Pons (tissue), 1 donor: ENCODE data around the gene MEI4.
"Not testable (repeated sequence)": the region's sequence is repeated elsewhere in the genome, so short reads cannot be mapped to it uniquely, and the experiment has no call there.

Experiments used
- DNase-seq: peaks from one replicate; pipeline ENCODE4 v3.0.0-alpha.2; 2016; ENCODE audit warnings: low spot score

Gene MEI4, protein sequence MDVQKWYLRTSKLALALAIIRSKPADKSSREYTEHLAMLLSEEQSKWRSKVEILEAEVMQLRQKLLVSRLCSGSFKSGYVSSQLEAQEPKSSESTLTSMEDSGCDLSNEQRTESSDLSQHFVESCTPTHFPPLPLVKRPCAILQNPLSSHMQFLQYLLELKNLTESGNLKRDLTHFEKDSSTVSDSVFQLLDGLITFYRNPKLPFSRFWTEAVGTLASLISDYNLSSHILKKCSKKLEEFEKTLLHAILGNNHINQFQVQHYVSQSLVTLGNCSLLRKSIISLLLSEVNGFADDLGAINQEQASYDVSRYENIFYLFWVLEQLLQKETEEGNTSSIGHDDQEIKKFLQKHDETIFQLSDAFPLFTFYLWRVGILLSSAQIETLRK

GRCh38 chr6:77652739-77653138 is at the start of gene MEI4:
MEI4 (plus strand) TSS chr6:77653039; CDS start chr6:77690672, 37,633 bp downstream.
- no peak for DNase-seq

DNA sequence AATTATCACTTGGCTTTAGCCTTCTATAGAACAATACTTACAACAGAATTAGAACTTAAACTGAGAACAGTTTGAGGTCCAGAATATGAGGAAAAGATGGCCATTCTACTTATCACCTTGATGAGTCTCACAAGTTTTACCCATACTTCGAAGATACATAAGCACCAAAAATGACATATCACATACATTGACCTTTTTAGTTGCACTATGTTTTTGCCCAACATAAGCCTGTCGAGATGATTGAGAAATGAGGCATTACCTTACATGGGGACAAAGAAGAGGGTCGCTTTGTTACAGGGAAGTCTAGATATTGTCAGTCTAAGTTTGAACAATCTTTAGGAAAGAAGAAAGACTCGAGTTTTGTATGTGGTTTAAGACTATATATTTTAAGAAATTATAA is 48.4 kb upstream of the MEI4 start:
- no peak for DNase-seq

GRCh38 chr6:77607004-77607403 is 45.8 kb upstream of the MEI4 start:
- DNase-seq, result no peak

- no peak for DNase-seq
Observed at GRCh38 chr6:77609106-77609505, 43.7 kb upstream of the MEI4 start.

DNA sequence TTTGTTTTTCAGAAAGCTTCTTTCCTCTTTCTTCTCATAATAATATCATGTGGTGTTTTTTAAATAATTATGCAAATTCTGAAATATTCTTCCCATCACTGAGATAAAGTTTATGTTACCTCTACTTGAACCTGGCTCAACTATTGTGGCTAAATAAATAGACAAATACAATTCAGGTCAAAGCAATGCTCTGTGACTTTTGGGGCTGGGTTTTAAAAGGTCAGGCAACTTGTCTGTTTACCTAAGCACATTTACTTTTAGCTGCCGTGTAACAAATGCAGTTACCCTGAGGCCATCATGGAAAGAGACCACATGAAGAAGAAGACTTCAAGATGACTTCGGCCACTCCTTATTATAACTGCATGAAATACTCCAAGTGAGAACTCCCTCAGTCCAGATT is 33.7 kb upstream of the MEI4 start:
- DNase-seq, result no peak

- peak; percentile 3 for DNase-seq
Observed at GRCh38 chr6:77620278-77620882, 32.5 kb upstream of the MEI4 start.

- DNase-seq, result no peak
Observed at GRCh38 chr6:77624515-77624914, 28.3 kb upstream of the MEI4 start.

- no peak for DNase-seq
Observed at GRCh38 chr6:77626426-77626825, 26.4 kb upstream of the MEI4 start.

DNA sequence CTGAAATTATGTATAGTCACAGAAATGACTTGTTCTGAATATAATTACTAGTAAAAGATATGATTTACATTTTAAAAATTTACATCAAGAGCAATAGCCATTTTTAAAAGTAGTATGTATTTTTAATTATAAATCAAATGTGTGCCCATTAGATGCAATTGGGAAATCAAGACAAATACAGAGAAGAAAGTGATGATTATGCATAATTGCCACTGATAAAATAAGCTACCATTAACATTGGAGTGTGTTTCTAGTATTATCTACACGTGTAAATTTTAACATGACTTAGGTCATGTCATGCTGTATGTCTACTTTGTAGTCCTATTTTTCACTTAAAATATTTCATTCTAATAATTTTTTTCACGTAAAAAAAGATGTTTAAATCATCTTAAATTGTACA is 22.8 kb upstream of the MEI4 start:
- no peak for DNase-seq

DNA sequence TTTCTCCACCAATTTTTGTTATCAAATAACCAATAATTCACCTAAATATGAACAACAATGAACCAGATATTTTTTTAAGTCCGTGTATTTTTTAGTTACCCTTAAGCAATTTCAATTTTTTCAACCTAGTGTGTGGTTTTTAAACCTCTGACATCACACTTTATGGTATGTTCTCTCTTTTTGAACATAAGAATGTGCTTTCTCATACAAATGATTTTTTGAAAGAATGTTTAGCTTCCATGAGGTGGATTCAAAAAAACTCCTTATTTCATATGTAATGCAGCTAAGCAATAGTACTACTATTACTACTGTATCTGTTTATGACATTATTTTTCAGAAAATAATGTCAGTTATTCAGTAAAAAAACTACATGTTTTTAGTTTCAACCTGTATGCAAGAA is 19.4 kb upstream of the MEI4 start:
- DNase-seq, result no peak

- no peak for DNase-seq
Observed at GRCh38 chr6:77633993-77634715, 18.7 kb upstream of the MEI4 start.

DNA sequence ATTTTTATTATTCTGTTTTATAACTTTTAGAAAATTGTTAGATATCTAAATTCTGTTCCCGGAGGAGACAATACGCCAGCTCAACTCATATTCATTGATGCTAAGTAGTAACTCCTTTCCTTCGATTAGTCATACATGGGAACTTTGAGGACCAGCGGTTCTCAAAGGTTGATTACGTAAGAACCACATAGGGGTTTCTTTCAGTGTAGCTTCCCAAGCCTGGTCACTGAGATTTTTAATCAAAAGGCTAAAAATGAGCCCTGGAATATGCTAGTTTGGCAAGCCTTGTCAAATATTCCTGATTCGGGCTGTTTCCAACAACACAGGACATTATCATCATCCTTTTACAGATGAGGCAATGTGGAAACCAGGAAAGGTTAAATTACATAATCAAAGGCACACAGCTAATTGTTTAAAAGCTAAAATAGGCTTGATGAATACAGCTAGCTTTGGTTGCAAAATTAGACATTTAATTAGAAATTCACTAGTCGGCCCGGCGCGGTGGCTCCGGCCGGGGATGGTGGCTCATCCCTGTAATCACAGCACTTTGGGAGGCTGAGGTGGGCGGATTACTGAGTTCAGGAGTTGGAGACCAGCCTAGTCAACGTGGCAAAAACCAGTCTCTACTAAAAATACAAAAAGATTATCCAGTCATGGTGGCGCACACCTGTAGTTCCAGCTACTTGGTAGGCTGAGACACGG is 14.6 kb upstream of the MEI4 start:
- no peak for DNase-seq

- no peak for DNase-seq
Observed at GRCh38 chr6:77644102-77644705, 8.6 kb upstream of the MEI4 start.

GRCh38 chr6:77650098-77650663 is 2.7 kb upstream of the MEI4 start:
- DNase-seq, result peak; percentile 58

DNA sequence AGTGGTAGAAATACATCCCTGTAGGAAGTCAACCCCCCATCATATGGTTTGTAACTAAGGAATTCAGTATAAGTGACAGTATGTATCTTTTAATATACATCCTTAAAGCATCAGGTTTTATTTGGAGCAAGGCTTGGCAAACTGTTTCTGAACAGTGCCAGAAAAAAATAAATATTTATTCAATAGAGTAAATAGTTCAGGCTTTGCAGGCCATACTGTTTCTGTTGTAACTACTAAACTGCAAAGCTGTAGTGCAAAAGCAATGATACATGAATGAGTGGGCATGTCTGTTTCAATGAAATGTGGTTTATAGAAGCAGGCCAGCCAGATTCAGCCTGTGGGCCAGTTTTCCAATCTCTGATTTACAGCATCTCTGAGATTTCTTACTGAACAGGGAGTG is 977 bp downstream of the MEI4 start:
- no peak for DNase-seq

DNA sequence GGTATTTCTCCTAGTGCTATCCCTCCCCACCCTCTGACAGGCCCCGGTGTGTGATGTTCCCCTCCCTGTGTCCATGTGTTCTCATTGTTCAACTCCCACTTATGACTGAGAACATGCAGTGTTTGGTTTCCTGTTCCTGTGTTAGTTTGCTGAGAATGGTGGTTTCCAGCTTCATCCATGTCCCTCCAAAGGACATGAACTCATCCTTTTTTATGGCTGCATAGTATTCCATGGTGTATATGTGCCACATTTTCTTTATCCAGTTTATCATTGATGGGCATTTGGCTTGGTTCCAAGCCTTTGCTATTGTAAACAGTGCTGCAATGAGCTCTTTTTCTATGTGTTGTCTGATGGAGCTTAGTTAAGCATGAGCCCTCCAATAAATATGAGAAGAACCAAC is 2.2 kb downstream of the MEI4 start:
- DNase-seq, result not testable (repeated sequence)

GRCh38 chr6:77656999-77657764 is 4.3 kb downstream of the MEI4 start:
- no peak for DNase-seq

- no peak for DNase-seq
Observed at GRCh38 chr6:77666340-77666739, 13.5 kb downstream of the MEI4 start.

- DNase-seq, result no peak
Observed at GRCh38 chr6:77666846-77667245, 14.0 kb downstream of the MEI4 start.

- no peak for DNase-seq
Observed at GRCh38 chr6:77669913-77670312, 17.1 kb downstream of the MEI4 start.

GRCh38 chr6:77674211-77674610 is 21.4 kb downstream of the MEI4 start:
- no peak for DNase-seq
